HG03025 (cell line): ENCODE results near the gene MKS1.
A peak's percentile ranks its signal among the peaks of the same experiment; 100 is the strongest.

ENCODE experiments used
- ATAC-seq: cut with Tn5 transposase; IDR thresholded peaks from one replicate; pipeline ENCODE4 v1.9.1; 2021; ENCODE audit warnings: mild to moderate bottlenecking, moderate library complexity; ENCODE audit not compliant: unreplicated experiment, low FRiP score

Gene MKS1

DNA sequence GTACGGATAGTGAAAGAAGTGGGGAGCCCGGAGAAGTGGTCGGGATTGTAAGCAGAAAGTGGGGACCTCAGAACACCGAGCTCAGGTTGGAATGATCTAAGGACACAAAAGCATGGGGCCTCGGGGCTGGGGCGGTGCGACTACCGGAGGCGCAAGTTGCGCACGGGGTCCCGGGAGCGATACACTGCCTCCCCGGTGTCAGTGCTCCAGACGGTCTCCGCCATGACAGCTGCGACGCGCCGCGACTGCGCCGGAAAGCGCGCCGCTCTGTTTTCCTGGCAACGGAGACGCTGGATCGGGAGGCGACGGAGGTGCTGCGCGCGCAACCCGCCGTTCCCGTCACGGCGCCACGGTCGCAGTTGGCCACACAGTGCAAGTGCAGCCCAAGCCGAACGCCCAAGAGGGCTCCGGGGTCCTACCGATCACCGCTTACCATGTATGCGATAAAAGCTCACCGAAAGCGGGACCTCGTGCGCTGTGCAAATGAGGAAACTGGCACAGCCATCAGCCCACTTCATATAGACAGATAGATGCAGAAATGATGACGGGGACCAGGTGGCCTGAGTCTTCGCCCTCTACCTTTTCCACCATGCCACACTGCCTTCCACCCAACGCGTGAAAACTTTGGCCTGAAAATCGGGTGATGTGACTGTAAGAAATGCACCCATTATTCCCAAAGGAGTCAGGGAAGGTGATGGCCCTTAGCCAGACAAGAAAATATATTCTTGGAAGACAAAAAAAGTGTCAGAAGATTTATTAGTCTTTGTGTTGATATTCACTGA, at the start of gene MKS1:
Gene MKS1 (minus strand): TSS at position 249 of the 782 bp plus-strand sequence. CDS start 25 bp downstream, at position 224.
- peak; percentile 88 for ATAC-seq

DNA sequence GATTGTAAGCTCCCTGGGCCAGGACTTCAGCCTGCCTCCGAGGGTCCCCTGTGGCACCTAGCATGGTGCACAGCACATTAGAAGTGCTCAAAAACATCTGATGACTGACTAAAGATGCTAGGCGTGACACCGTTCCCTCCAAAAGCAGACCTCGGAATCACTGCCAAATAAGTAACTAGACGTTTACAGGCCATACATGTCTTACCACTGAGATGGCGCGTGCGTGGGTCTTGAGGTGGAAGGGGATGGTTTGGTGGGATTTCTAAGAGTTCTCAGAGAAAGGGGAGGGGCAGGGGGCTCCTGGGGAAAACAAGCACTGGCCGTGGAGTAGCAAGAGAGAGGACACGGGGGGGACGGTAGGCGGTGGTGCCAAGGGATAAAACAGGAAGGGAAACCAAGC, 49.3 kb upstream of the MKS1 start:
- ATAC-seq = no peak

DNA sequence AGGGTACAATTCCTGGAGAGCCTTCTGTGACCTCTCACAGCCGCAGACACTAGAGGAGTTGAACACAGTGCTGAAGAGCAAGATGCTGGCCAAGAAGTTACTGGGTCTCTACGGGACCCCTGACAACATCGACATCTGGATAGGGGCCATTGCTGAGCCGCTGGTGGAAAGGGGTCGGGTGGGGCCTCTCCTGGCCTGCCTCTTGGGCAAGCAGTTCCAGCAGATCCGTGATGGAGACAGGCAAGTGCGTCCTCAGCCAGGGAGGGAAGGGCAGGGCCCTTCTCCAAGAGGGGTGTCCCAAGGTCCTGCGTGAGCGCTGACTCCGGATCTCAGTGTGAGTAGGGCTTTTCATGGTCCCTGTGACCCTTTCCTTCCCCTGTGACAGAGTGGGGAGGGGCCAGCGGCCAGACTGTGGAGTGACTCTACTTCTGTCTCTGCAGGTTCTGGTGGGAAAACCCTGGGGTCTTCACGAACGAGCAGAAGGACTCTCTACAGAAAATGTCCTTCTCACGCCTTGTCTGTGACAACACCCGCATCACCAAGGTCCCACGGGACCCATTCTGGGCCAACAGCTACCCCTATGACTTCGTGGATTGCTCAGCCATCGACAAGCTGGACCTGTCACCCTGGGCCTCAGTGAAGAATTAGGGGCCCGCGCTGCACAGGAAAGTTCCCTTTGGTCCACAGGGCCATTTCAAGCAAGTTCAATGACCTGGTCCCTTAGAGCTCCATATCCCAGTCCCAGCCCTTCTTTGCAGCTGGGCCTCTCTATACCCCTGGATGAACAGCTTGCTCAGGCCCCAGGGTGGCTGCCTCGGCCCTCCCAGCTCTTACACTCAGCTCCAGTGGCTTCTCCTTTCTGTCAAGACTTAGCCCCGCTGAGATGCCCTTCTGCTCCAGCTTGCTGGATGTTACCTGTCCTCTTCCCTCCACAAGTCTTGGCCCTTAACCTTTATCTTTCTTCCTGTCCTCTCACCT, 48.6 kb upstream of the MKS1 start:
- ATAC-seq = no peak

DNA sequence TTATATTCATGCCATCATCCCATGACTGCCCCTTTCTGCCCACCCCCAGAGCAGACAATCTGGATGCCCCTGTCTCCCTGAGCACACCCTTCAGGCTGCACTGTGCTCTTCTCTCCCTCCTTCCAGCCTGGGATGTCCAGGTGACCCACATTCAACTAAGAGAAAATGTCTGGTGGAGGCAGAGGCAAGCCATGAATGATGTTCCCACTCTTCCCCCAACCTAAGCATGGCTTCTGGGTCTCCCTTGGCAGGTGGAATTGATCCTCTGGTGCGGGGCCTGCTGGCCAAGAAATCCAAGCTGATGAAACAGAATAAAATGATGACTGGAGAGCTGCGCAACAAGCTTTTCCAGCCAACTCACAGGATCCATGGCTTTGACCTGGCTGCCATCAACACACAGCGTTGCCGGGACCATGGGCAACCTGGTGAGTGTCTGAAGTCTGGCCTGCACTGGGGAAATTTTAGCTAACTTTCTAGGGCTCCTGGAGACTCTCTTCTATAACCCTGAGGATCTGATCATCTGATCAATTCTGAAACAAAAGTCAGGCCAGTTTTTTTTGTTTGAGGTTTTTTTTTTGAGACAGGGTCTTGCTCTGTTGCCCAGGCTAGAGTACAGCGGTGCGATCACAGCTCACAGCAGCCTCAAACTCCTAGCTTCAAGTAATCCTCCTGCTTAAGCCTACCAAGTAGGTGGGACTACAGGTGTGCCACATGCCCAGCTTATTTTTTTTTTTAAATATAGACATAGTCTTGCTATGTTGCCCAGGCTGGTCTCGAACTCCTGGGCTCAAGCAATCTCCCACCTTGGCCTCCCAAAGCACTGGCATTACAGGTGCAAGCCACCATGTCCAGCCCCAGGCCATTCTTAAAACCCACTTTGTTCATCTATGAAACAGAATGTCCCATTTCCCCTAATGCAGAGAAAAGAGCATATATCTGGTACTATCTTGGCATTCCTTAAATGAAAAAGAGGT, 47.1 kb upstream of the MKS1 start:
- no peak for ATAC-seq

DNA sequence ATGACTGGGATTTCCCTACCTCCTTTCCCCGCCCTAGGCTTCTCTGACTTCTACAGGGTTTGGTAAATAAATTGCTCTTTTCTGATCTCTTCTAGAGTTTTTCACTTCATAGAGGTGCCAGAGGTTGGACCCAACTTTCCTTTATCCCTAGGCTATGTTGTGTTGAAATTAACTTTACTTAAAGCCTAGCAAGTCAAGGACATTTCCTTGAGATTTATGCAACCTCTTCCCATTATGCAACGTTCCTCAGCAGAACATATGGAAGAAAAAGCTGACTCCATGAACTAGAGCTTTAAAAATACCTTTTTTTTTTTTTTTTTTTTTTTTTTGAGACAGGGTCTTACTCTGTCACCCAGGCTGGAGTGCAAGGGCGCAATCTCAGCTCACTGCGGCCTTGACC, 46.2 kb upstream of the MKS1 start:
- ATAC-seq = no peak

DNA sequence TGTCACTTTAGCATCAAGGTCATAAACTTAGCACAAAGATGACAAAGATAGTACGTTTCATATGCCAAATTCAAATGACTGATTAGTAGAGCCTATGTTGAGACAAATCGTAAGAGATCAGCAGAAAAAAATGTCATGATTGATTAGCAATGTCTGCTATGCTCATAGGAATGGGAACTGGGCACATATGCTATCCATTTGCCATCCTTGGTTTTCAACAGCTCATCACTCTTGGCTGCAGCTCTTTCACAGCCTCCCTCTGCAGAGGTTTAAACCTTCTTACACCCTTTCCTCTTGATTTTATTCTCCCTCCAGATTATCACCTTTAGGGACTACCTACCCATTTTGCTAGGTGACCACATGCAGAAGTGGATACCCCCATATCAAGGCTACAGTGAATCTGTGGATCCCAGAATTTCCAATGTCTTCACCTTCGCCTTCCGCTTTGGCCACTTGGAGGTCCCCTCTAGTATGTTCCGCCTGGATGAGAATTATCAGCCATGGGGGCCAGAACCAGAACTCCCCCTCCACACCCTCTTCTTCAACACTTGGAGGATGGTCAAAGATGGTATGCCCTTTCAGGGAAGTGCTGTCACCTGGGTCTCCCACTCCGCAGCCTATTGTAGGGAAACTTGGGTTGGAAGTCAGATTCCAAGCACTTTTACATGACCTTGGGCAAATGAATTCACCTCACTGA, 45.5 kb upstream of the MKS1 start:
- no peak for ATAC-seq

DNA sequence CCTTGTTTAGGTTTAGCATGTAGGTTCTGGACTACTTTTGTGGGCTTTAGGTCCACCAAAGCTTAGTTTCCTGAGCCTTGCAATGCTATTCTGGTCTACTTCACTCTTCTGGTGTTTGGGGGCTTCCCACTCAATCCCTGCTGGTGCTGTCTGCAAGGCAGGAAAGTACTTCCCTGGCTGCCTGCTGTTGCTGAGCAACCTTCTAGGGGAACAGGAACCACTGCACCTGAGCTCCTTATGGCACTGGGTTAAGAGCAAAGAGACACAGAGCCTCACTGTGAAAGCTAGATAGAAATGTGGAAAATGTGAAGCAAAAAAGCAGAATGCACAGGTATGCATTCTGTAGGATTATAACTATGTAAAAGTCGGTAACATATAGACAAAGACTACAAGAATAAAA, 44.7 kb upstream of the MKS1 start:
- no peak for ATAC-seq

DNA sequence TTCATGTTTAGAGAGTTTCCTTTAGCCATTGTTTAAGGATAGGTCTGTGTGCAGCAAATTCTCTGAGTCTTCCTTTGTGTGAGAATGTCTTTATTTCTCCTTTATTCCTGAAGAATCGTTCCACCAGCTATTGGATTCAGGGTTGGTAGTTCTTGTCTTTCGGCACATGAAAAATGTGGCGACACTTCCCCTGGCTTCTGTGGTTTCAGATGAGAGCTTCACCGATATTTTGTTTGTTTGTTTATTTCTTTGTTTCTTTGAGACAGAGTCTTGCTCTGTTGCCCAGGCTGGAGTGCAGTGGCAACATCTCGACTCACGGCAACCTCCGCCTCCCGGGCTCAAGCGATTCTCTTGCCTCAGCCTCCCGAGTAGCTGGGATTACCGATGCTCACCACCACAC, 43.1 kb upstream of the MKS1 start:
- no peak for ATAC-seq

DNA sequence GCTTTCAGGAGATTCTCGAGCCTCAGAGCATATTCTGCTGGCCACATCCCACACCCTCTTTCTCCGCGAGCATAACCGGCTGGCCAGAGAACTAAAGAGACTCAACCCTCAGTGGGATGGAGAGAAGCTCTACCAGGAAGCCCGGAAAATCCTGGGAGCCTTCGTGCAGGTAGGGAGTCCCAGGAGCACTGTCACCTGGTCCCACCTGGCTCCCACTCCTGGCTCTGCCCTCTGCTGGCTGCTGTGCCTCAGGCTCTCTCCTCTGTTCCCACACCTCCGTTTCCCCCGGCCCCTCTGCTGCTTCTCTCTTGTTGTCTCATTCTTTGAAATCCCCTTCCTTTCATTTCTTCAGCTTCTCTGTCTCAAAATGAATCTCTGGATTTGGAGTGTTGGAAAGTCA, 35.7 kb upstream of the MKS1 start:
- ATAC-seq = no peak

DNA sequence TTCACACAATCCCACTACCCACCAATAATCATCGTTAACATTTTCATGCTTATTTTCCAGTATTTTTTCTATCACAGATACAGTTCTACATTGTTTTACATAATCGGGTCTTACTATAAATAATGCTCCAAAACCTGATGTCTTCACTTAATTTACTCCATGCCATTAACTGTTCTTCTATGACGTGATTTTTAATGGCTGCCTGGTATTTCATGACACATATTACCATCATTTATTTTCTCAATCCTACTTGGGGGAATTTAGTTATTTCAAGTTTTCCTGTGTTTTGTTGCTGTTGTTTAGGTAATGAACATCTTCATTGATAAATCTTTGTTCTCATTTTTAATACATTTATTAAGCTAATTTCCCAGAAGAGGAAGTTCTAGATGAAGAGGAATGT, 34.0 kb upstream of the MKS1 start:
- ATAC-seq = no peak

DNA sequence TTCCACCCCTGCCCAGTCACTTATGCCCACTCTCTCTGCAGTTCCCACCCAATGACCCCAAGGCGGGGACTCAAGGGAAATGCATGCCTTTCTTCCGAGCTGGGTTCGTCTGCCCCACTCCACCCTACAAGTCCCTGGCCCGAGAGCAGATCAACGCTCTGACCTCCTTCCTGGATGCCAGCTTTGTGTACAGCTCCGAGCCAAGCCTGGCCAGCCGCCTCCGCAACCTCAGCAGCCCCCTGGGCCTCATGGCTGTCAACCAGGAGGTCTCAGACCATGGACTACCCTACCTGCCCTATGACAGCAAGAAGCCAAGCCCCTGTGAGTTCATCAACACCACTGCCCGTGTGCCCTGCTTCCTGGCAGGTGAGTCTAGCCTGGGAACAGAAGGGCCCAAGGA, 33.1 kb upstream of the MKS1 start:
- no peak for ATAC-seq

DNA sequence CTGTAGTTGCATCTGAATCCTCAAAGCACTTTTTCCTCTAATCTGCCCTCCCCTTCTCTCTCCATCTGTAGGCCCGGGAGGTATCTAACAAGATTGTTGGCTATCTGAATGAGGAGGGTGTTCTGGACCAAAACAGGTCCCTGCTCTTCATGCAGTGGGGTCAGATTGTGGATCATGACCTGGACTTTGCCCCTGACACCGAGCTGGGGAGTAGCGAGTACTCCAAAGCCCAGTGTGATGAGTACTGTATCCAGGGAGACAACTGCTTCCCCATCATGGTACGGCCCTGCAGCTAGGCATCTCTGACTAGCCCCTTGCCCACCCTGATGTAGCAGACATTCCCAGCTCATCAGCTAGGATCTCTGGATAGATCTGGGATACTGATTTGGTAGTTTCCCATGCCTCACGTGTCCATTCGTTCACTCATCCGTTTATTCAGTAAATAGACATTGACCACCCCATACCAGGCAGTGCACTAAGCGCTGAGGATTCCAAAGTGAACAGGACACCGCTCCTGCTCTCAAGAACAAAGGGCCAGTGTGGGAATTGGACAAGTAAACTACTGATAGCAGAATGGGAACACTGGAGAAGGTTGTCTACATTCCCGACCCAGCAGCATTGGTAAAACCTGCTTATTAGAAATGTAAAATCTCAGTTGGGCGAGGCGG, 31.4 kb upstream of the MKS1 start:
- no peak for ATAC-seq

DNA sequence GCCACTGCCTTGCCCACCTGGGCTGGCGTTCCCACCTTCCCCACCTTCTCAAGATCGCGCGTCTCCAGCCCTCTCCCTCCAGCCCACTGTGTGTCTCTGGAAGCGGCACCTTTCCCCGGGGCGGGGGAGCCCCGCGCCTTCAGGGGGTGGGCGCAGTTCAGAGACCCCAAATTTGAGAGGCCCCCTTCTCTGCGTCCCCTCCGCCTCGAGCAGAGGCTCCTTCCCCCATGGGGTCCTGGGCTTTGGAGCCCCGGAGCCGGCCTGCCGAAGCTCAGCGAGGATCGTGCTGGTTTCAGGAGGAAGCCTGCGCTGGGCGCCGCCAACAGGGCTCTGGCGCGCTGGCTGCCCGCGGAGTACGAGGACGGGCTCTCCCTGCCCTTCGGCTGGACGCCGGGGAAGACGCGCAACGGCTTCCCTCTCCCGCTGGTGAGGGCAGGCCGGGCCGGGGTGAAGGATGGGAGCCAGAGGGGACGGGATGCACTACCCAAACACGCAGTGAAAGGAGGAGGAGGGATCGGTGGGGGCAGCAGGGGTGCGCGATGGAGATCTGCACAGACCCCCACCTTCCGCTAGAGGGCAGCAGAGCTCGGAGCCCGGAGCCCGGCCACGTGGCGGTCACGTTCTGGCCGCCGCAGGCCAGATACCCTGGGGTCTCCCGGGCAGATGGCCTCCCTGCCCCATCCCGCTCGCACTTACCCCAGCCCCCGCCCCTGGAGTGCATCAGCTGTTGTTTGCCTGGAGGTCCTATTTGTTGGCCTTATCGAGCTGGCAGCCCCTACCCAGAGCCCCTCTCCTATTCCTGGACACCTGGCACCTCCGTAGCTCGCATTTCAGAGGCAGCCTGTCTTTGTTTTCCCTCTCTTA, 30.4 kb upstream of the MKS1 start:
- no peak for ATAC-seq

DNA sequence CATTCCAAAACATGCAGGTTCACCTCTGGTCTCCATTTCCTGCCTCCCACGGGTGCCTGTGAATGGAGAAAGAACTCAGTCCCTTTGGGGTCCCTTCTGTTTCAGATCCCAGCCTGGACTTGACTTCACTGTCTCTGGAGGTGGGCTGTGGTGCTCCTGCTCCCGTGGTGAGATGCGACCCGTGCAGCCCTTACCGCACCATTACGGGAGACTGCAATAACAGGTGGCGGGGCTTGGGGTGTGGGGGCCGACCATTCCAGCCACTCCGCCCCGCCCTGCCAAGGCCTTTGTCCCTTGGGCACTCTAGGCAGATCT, 29.9 kb upstream of the MKS1 start:
- ATAC-seq = no peak

DNA sequence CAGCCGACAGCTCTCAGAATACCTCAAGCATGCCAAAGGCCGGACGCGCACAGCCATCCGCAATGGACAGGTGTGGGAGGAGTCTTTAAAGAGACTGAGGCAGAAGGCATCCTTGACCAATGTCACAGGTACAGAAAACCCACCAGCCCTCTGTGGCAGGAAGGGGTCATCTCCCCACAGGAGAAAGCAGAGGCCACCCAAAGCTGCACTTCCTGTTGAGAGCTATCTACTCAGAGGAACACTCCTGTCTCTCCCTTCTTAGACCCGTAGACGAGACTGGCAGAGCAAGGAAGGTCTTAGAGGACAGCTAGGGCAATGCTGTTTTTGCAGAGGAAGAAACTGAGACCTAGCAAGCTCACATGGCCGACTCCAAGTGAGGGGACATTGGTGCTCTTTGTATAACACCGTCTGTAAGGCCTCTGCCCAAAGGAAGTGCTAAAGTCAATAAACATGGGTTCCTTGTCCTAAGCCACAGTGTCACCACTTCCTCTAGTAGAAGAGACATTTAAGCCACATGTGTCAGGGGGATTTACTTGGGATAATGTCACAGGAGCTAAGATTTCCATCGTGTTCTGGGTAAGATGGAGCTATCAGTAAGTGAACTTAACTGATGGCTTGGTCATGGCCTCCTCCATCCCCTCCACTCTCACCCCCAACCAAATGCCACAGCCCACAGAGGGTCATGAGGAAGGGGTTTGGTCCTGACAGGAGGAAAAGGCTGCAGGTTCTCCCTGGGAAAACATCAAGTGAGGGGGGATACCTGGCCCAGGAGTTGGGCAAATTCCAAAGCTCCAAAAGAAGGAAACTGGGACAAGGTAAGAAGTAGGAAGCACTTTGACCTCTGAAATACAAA, 28.7 kb upstream of the MKS1 start:
- no peak for ATAC-seq

DNA sequence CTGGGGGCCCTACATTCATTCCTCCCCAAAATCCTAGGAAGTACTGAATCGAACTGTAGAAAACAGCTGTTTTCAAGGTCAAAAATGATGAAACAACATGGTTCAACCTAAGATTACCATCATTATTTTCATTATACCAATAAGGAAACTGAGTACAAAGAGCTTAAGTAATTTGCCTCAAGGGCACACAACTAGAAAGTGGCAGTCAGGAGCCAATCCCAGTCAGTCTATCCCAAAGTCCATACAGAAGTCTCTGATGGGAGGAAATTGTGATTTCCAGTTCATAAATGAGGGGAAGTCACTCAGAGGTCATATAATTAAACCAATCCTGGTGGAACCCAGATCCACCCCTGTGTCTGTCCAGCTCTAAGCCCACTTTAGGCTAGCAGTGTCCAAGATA, 27.7 kb upstream of the MKS1 start:
- ATAC-seq = no peak

DNA sequence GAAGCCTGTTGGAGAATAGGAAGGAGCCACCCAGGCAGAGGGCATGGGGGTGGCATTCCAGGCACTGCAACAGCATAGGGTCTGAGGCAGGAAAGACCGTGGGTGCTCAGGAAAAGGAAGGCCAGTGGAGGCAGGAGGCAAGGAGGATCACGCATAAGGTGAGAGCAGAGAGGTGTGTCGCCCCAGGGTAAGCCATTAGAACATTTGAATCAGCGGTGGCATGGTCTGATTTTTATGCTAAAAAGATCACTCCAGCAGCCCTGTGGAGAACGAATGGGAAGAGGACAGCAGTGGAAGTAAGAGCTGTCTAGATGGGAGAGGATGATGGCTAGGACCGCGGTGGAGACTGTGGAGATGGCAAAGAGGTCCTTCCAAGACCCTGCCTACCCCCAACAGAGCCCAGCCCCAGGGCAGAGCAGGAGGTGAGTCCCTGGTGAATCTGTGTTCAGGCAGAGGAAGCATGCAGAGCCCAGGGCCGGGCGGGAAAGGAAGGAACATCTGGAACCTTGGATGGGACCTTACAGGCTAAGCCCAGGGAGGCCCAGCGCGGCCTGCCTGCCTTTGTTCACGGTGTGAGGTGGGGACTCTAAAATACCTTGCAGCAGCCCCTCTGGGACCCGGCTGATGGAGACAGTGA, 27.2 kb upstream of the MKS1 start:
- ATAC-seq = no peak
